K562 (cell line): ENCODE data around the gene DBNDD1. TPM values are rescaled to one million over a fixed set of nuclear protein-coding genes. Genes with fewer than 3 reads are reported as not detected.
A peak's percentile ranks its signal among the peaks of the same experiment; 100 is the strongest.

Source experiments
- ATAC-seq: fragments of 200-7000 bp; cut with Tn5 transposase; 3 replicates; pipeline ENCODE4 v1.9.1; 2020; ENCODE audit warnings: moderate library complexity
- BruUV-seq: library from RNA; stranded (reverse); fragments of 400-500 nt; replicated peaks from 2 replicates; lab custom pipeline; 2021; lab: Mats Ljungman, UMichigan
- CTCF ChIA-PET: fragments of 300-600 bp; formaldehyde crosslinking; extraction: SDS; loops from one replicate; lab custom pipeline; 2021; ENCODE audit warnings: low intra/inter-chr PET ratio; lab: Yijun Ruan, JAX
- POLR2A ChIA-PET: fragments of 300-600, 350-650 bp; sonication (Branson Sonifier 250); formaldehyde crosslinking; extraction: SDS; loops from one replicate; lab custom pipeline; 2021; ENCODE audit warnings: antibody characterized with exemption, inconsistent platforms; lab: Yijun Ruan, JAX
- DNase-seq, 4 experiments: peaks; one replicate each; pipeline versions ENCODE4 v3.0.0 to v3.0.0-alpha.2; 2011 to 2018; ENCODE audit warnings: low spot score in 3 of 4, mixed read lengths in 3 of 4; ENCODE audit errors: extremely low read depth in 1 of 4
- FAIRE-seq: peaks from 2 replicates; lab custom pipeline; 2011; peaks lifted over from hg19 to GRCh38; lab: Jason Lieb, UNC
- H2AFZ ChIP-seq: 2 replicates; pipeline ENCODE4 v1.6.0; 2011; ENCODE audit warnings: low read depth, low read length, control low read depth, inconsistent platforms
- H3K27ac ChIP-seq: fragments of 200-600 bp; 3 replicates; pipeline ENCODE4 v1.8.0; 2011; ENCODE audit warnings: low read depth, mild to moderate bottlenecking, control low read depth, inconsistent platforms, low read length, moderate library complexity, mixed read lengths; ENCODE audit errors: extremely low read depth
- H3K27me3 ChIP-seq, 2 experiments: fragments of 300-600 bp in 1 of 2; 2 replicates in 1 of 2; 3 replicates in 1 of 2; pipeline versions ENCODE4 v1.6.0 to v1.8.0; 2011; ENCODE audit warnings: inconsistent platforms in 2 of 2, low read length in 2 of 2, mild to moderate bottlenecking in 1 of 2, mixed read lengths in 1 of 2, moderate library complexity in 1 of 2; ENCODE audit not compliant: control insufficient read depth in 2 of 2, insufficient read depth in 2 of 2
- H3K36me3 ChIP-seq: fragments of 300-600 bp; 3 replicates; pipeline ENCODE4 v1.8.0; 2011; ENCODE audit warnings: mild to moderate bottlenecking, low read length, inconsistent platforms; ENCODE audit not compliant: control insufficient read depth, insufficient read depth
- H3K4me1 ChIP-seq, 2 experiments: fragments of 200-600 bp in 1 of 2; replicated peaks in 1 of 2; 2 replicates in 1 of 2; 3 replicates in 1 of 2; pipeline versions ENCODE4 v1.5.1 to v1.8.0; 2011; ENCODE audit warnings: inconsistent platforms in 2 of 2, low read length in 2 of 2, mild to moderate bottlenecking in 1 of 2, mixed read lengths in 1 of 2, moderate library complexity in 1 of 2; ENCODE audit not compliant: control insufficient read depth in 2 of 2, insufficient read depth in 2 of 2
- H3K4me2 ChIP-seq: 2 replicates; pipeline ENCODE4 v1.6.1; 2011; ENCODE audit warnings: low read length, control low read depth, inconsistent platforms, mixed read lengths; ENCODE audit not compliant: insufficient read depth
- H3K4me3 ChIP-seq: fragments of 200-600 bp; sonication (generic), shearing (Covaris generic); 2 replicates; pipeline ENCODE4 v1.5.1; 2016; ENCODE audit warnings: control low read depth, inconsistent platforms
- H3K79me2 ChIP-seq: fragments of 200-600 bp; 3 replicates; pipeline ENCODE4 v1.8.0; 2011; ENCODE audit warnings: low read length, inconsistent platforms; ENCODE audit not compliant: control insufficient read depth, insufficient read depth
- H3K9ac ChIP-seq, 2 experiments: 2 replicates each; pipeline versions ENCODE4 v1.6.0 to v1.6.1; 2011; ENCODE audit warnings: low read depth in 2 of 2, low read length in 2 of 2, control low read depth in 1 of 2, inconsistent platforms in 1 of 2, mild to moderate bottlenecking in 1 of 2, mixed read lengths in 1 of 2; ENCODE audit not compliant: insufficient read depth in 1 of 2
- H3K9me1 ChIP-seq: one replicate; pipeline ENCODE4 v1.6.0; 2011; ENCODE audit warnings: inconsistent platforms, mild to moderate bottlenecking, low read length, moderate library complexity; ENCODE audit not compliant: control insufficient read depth, insufficient read depth
- H3K9me3 ChIP-seq: replicated peaks from 2 replicates; pipeline ENCODE4 v1.5.1; 2011; ENCODE audit warnings: low read depth, low read length, inconsistent platforms; ENCODE audit not compliant: control insufficient read depth, insufficient read depth
- H4K20me1 ChIP-seq: replicated peaks from 2 replicates; pipeline ENCODE4 v1.6.1; 2011; ENCODE audit warnings: low read length, inconsistent platforms, mixed read lengths; ENCODE audit not compliant: control insufficient read depth, insufficient read depth
- CBX3 ChIP-seq, 2 experiments: IDR thresholded peaks; 1 replicate in 1 of 2; 2 replicates in 1 of 2; pipeline ENCODE4 v1.6.1; 2012; ENCODE audit warnings: inconsistent platforms in 2 of 2, low read length in 2 of 2, borderline replicate concordance in 1 of 2, control low read depth in 1 of 2
- NR1H2 ChIP-seq: sonication (generic); formaldehyde crosslinking; IDR thresholded peaks from 2 replicates; pipeline ENCODE4 v1.4.0; 2020; ENCODE audit warnings: mild to moderate bottlenecking, missing genetic modification reagents
- TARDBP ChIP-seq: fragments of 450-650 bp; IDR thresholded peaks from 2 replicates; pipeline ENCODE4 v1.6.1; 2016
- ZKSCAN1 ChIP-seq: fragments of 150-350 bp; IDR thresholded peaks from 2 replicates; pipeline ENCODE4 v1.6.1; 2016; ENCODE audit warnings: low read depth, low read length
- WGBS: fragments of 100-300 bp; shearing (Covaris generic); methylation state at CpG from one replicate; pipeline ENCODE4 v1.1.6; 2016; ENCODE audit warnings: low coverage, mixed read lengths; ENCODE audit not compliant: insufficient coverage; ENCODE audit errors: missing lambda C conversion rate; 5-methylcytosine and 5-hydroxymethylcytosine counted together
- in situ Hi-C: fragments of 300-500 bp; cut with MboI; formaldehyde crosslinking; loops from 4 replicates; pipeline ENCODE4 v1.15.0; 2018; ENCODE audit warnings: inconsistent platforms, mixed read lengths
- intact Hi-C: fragments of 100-400 bp; cut with micrococcal nuclease; formaldehyde crosslinking; loops from 2 replicates; pipeline ENCODE4 v1.14.2; 2022
- polyA plus RNA-seq, 8 experiments: library from polyadenylated mRNA; depleted of rRNA in 4 of 8; stranded (reverse) in 5 of 8; unstranded in 3 of 8; fragments of >200 nt; fragmentation: Nextera tagmentation in 2 of 8; fragmentation: Illumina TruSeq in 1 of 8; extraction: Ambion mirVana in 2 of 8; extraction: Trizol in 1 of 8; gene quantifications; 2 replicates each; pipeline versions ENCODE4 v1.2.1 to v1.2.3, GENCODE V29; 2011 to 2014; ENCODE audit warnings: inconsistent platforms in 1 of 8, missing spikeins in 1 of 8
- total RNA-seq, 7 experiments: library from RNA; depleted of rRNA in 6 of 7; stranded (reverse); fragments of >200 nt in 6 of 7; fragmentation: Illumina TruSeq in 2 of 7; extraction: Trizol in 2 of 7; gene quantifications; 2 replicates each; pipeline versions ENCODE4 v1.2.1 to v1.2.3, GENCODE V29; 2011 to 2021; ENCODE audit warnings: low replicate concordance in 1 of 7

The DBNDD1 gene
- total and polyA plus RNA-seq, 9 of the 15 experiments (the other 6 are each of a cell fraction or from before 2014, with no cell fraction given), result 0.55 to 13.0 (median 5.8) TPM

GRCh38 chr16:90015586-90016338 lies 3.5 kb downstream of the DBNDD1 start:
- Histone ChIP-seq H3K79me2 (0 out of 3 replicates have a peak, but pooled peaks cover 6% of the 10 kb centered on the region), H3K9me3 (no peaks in the 10 kb centered on the region), H2AFZ (no peak overlapping the region), H3K4me1 (peaks cover 5 to 42% of the 10 kb centered on the region in 2 experiments; a peak in 4 of 5 replicates), H3K9ac (peak overlapping the region in 1 of 2 experiments; percentile 38; a peak in 1 of 4 replicates), H3K4me3 (no peak overlapping the region), H3K27ac (no peak overlapping the region), H4K20me1 (no peaks in the 10 kb centered on the region), H3K4me2 (no peak overlapping the region), H3K9me1 (no peaks in the 10 kb centered on the region), H3K27me3 (no peaks in the 10 kb centered on the region; a peak in 1 of 5 replicates), H3K36me3 (no peaks in the 10 kb centered on the region)
- ChIA-PET POLR2A (interaction anchor here (0.5 kb wide), 1 partner anchor 105 kb away, joined by 3 read pairs; no protein-coding TSS in a partner anchor), CTCF (no interaction called here)
- 82% methylated on average over 19 of the region's 19 CpGs for WGBS
- intact Hi-C loops, result no loop called here
- in situ Hi-C loops, result no loop called here
- ATAC-seq, result no peak
- TF ChIP-seq TARDBP (no peak), ZKSCAN1 (peak; percentile 98), NR1H2 (CRISPR knock-in tag) (no peak), CBX3 (IDR thresholded peaks at IDR 0.05; ENCODE audit: borderline replicate concordance in 1 of 2, low read length in 2 of 2) (no peak)
- FAIRE-seq, result no peak
- BruUV-seq, result no TSS peak
- DNase-seq, result no peak
